H1 (cell line): Measurements from ENCODE around the gene MTX1. TPM values are rescaled to one million over a fixed set of nuclear protein-coding genes. Genes with fewer than 3 reads are reported as not detected.
A peak's percentile ranks its signal among the peaks of the same experiment; 100 is the strongest.

ENCODE experiments used
- CTCF ChIA-PET: fragments of 300-600 bp; sonication (Branson Sonifier 250); formaldehyde crosslinking; loops from one replicate; lab custom pipeline; 2021; ENCODE audit not compliant: partially characterized antibody; lab: Charles Lee
- POLR2A ChIA-PET: fragments of 300-600 bp; sonication (Branson Sonifier 250); formaldehyde crosslinking; loops from one replicate; lab custom pipeline; 2021; ENCODE audit warnings: inconsistent platforms; ENCODE audit not compliant: partially characterized antibody; lab: Charles Lee
- DNase-seq, 2 experiments: peaks; one replicate each; pipeline versions ENCODE4 v3.0.0 to v3.0.0-alpha.2; 2010 to 2022; ENCODE audit warnings: low spot score in 2 of 2, low read depth in 1 of 2, mixed read lengths in 1 of 2
- FAIRE-seq: peaks from 2 replicates; lab custom pipeline; 2011; peaks lifted over from hg19 to GRCh38; lab: Jason Lieb, UNC
- H2AFZ ChIP-seq: 2 replicates; pipeline ENCODE4 v1.8.1; 2012; ENCODE audit warnings: low read length, inconsistent platforms
- H2AK5ac ChIP-seq: 2 replicates; pipeline ENCODE4 v1.6.1; 2013; ENCODE audit warnings: low read depth, low read length
- H2BK120ac ChIP-seq: replicated peaks from 2 replicates; pipeline ENCODE3; 2013; ENCODE audit warnings: low read depth, low read length, inconsistent platforms
- H2BK12ac ChIP-seq: 2 replicates; pipeline ENCODE4 v1.6.1; 2013; ENCODE audit warnings: low read depth, low read length
- H2BK15ac ChIP-seq: 2 replicates; pipeline ENCODE4 v1.6.1; 2013; ENCODE audit warnings: low read length
- H2BK20ac ChIP-seq: 2 replicates; pipeline ENCODE4 v1.6.1; 2013; ENCODE audit warnings: low read length
- H2BK5ac ChIP-seq: 2 replicates; pipeline ENCODE4 v1.6.1; 2013; ENCODE audit warnings: low read depth, low read length
- H3K14ac ChIP-seq: 2 replicates; pipeline ENCODE4 v1.6.1; 2013; ENCODE audit warnings: inconsistent platforms; ENCODE audit not compliant: insufficient read length
- H3K18ac ChIP-seq: 2 replicates; pipeline ENCODE4 v1.6.1; 2013; ENCODE audit warnings: low read length; ENCODE audit errors: extremely low read depth
- H3K23ac ChIP-seq: 2 replicates; pipeline ENCODE4 v1.6.1; 2013; ENCODE audit warnings: inconsistent platforms; ENCODE audit not compliant: insufficient read length
- H3K23me2 ChIP-seq: 2 replicates; pipeline ENCODE4 v1.6.1; 2013; ENCODE audit warnings: low read depth, low read length
- H3K27ac ChIP-seq: 2 replicates; pipeline ENCODE4 v1.6.1; 2011; ENCODE audit warnings: low read depth, low read length, inconsistent platforms
- H3K27me3 ChIP-seq, 4 experiments: replicated peaks in 1 of 4; 1 replicate in 1 of 4; 2 replicates in 3 of 4; pipeline versions ENCODE4 v1.6.1 to v1.8.1; 2011 to 2013; ENCODE audit warnings: low read length in 3 of 4, mild to moderate bottlenecking in 3 of 4, inconsistent platforms in 2 of 4, mixed read lengths in 2 of 4, moderate library complexity in 1 of 4; ENCODE audit not compliant: control insufficient read depth in 3 of 4, insufficient read depth in 3 of 4; ENCODE audit errors: extremely low read depth in 1 of 4
- H3K36me3 ChIP-seq, 4 experiments: 2 replicates each; pipeline versions ENCODE4 v1.6.1 to v1.8.1; 2011 to 2013; ENCODE audit warnings: mild to moderate bottlenecking in 4 of 4, low read length in 3 of 4, moderate library complexity in 2 of 4, control low read depth in 1 of 4, inconsistent platforms in 1 of 4; ENCODE audit not compliant: insufficient read depth in 4 of 4, control insufficient read depth in 2 of 4
- H3K4ac ChIP-seq: replicated peaks from 2 replicates; pipeline ENCODE3; 2013; ENCODE audit warnings: low read length, low read depth, mixed read lengths, inconsistent platforms; ENCODE audit not compliant: insufficient read length
- H3K4me1 ChIP-seq, 4 experiments: replicated peaks in 1 of 4; 1 replicate in 1 of 4; 2 replicates in 3 of 4; pipeline versions ENCODE4 v1.6.1 to v1.8.1; 2011 to 2013; ENCODE audit warnings: low read length in 3 of 4, inconsistent platforms in 2 of 4, mixed read lengths in 1 of 4; ENCODE audit not compliant: insufficient read depth in 4 of 4, control insufficient read depth in 3 of 4
- H3K4me2 ChIP-seq, 2 experiments: 2 replicates each; pipeline versions ENCODE4 v1.6.1 to v1.8.1; 2011 to 2013; ENCODE audit warnings: low read depth in 2 of 2, low read length in 2 of 2, control low read depth in 1 of 2, inconsistent platforms in 1 of 2, mild to moderate bottlenecking in 1 of 2; ENCODE audit not compliant: insufficient read depth in 1 of 2
- H3K4me3 ChIP-seq, 4 experiments: fragments of 200-600, 300-600 bp in 1 of 4; sonication (generic), shearing (Covaris generic), sonication (Bioruptor Twin) in 1 of 4; 2 replicates each; pipeline versions ENCODE4 v1.5.1 to v1.8.1; 2011 to 2016; ENCODE audit warnings: low read length in 4 of 4, low read depth in 3 of 4, control low read depth in 2 of 4, inconsistent platforms in 2 of 4, mild to moderate bottlenecking in 2 of 4, mixed read lengths in 1 of 4, moderate library complexity in 1 of 4; ENCODE audit not compliant: insufficient read depth in 2 of 4; ENCODE audit errors: extremely low read depth in 1 of 4
- H3K56ac ChIP-seq: replicated peaks from 2 replicates; pipeline ENCODE3; 2013; ENCODE audit warnings: low read depth, mild to moderate bottlenecking, mixed read lengths, low read length, inconsistent platforms; ENCODE audit not compliant: insufficient read length
- H3K79me1 ChIP-seq: 2 replicates; pipeline ENCODE4 v1.6.1; 2013; ENCODE audit warnings: low read depth, low read length, control low read depth
- H3K79me2 ChIP-seq, 2 experiments: 2 replicates each; pipeline versions ENCODE4 v1.6.1 to v1.8.1; 2012 to 2013; ENCODE audit warnings: low read length in 2 of 2, mild to moderate bottlenecking in 2 of 2, inconsistent platforms in 1 of 2; ENCODE audit not compliant: insufficient read depth in 2 of 2, control insufficient read depth in 1 of 2
- H3K9ac ChIP-seq, 4 experiments: replicated peaks in 1 of 4; 1 replicate in 1 of 4; 2 replicates in 3 of 4; pipeline versions ENCODE4 v1.6.1 to v1.8.1; 2011 to 2013; ENCODE audit warnings: low read depth in 3 of 4, low read length in 3 of 4, control low read depth in 2 of 4, mild to moderate bottlenecking in 2 of 4, moderate library complexity in 2 of 4, inconsistent platforms in 1 of 4; ENCODE audit errors: extremely low read depth in 1 of 4
- H3K9me3 ChIP-seq, 2 experiments: 2 replicates each; pipeline versions ENCODE4 v1.6.1 to v1.8.1; 2012 to 2013; ENCODE audit warnings: mild to moderate bottlenecking in 2 of 2, moderate library complexity in 2 of 2, control low read depth in 1 of 2, inconsistent platforms in 1 of 2, low read depth in 1 of 2, low read length in 1 of 2, mixed read lengths in 1 of 2; ENCODE audit not compliant: insufficient read depth in 2 of 2
- H4K20me1 ChIP-seq, 2 experiments: replicated peaks in 1 of 2; 2 replicates each; pipeline versions ENCODE3 to v1.8.1; 2011 to 2013; ENCODE audit warnings: inconsistent platforms in 2 of 2, low read length in 2 of 2, mild to moderate bottlenecking in 1 of 2; ENCODE audit not compliant: insufficient read depth in 2 of 2, control insufficient read depth in 1 of 2
- H4K5ac ChIP-seq: 2 replicates; pipeline ENCODE4 v1.6.1; 2013; ENCODE audit warnings: low read length, low read depth, mixed read lengths, inconsistent platforms; ENCODE audit not compliant: insufficient read length
- H4K8ac ChIP-seq: 2 replicates; pipeline ENCODE4 v1.8.0; 2013; ENCODE audit warnings: mild to moderate bottlenecking, moderate library complexity, low read length, inconsistent platforms; ENCODE audit not compliant: insufficient read depth; ENCODE audit errors: extremely low read depth
- H4K91ac ChIP-seq: replicated peaks from 2 replicates; pipeline ENCODE3; 2013; ENCODE audit warnings: low read length, mixed read lengths, inconsistent platforms; ENCODE audit not compliant: insufficient read length
- EGR1 ChIP-seq: IDR thresholded peaks from 2 replicates; pipeline ENCODE4 v1.6.1; 2011; ENCODE audit warnings: low read depth, low read length, borderline replicate concordance
- POLR2A ChIP-seq, 2 experiments: IDR thresholded peaks; 1 replicate in 1 of 2; 2 replicates in 1 of 2; pipeline ENCODE4 v1.6.1; 2011; ENCODE audit warnings: low read depth in 2 of 2, low read length in 2 of 2, mild to moderate bottlenecking in 2 of 2; ENCODE audit errors: control extremely low read depth in 1 of 2
- RBBP5 ChIP-seq: IDR thresholded peaks from 2 replicates; pipeline ENCODE4 v1.7.1; 2012; ENCODE audit warnings: low read depth, mild to moderate bottlenecking, inconsistent platforms, low read length, moderate library complexity, borderline replicate concordance
- SIN3A ChIP-seq, 2 experiments: IDR thresholded peaks in 1 of 2; conservative IDR thresholded peaks in 1 of 2; 2 replicates each; pipeline ENCODE4 v1.6.1; 2011 to 2012; ENCODE audit warnings: low read length in 2 of 2, improper control_type of control experiment in 1 of 2, low read depth in 1 of 2, mild to moderate bottlenecking in 1 of 2
- TAF1 ChIP-seq: IDR thresholded peaks from 2 replicates; pipeline ENCODE4 v1.6.1; 2011; ENCODE audit warnings: mild to moderate bottlenecking, low read depth, low read length
- USF2 ChIP-seq: IDR thresholded peaks from 2 replicates; pipeline ENCODE4 v1.6.1; 2011; ENCODE audit warnings: low read length, improper control_type of control experiment
- WGBS, 2 experiments: shearing (Covaris generic) in 1 of 2; methylation state at CpG; one replicate each; pipeline versions ENCODE4 v1.1.6 to v1.1.7; 2013 to 2015; ENCODE audit warnings: low lambda C conversion rate in 2 of 2, mixed read lengths in 2 of 2, inconsistent platforms in 1 of 2, low coverage in 1 of 2, missing lambda C conversion rate in 1 of 2; ENCODE audit not compliant: insufficient replicate concordance in 2 of 2, insufficient coverage in 1 of 2, insufficient read length in 1 of 2; ENCODE audit errors: extremely low coverage in 1 of 2, missing lambda C conversion rate in 1 of 2; 5-methylcytosine and 5-hydroxymethylcytosine counted together
- polyA plus RNA-seq, 7 experiments: library from polyadenylated mRNA; depleted of rRNA in 3 of 7; stranded (reverse) in 5 of 7; unstranded in 2 of 7; fragments of >200 nt in 5 of 7; fragments of 200-250 nt in 2 of 7; gene quantifications; 1 replicate in 5 of 7; 2 replicates in 1 of 7; 4 replicates in 1 of 7; pipeline versions ENCODE4 v1.2.1 to v1.2.3, GENCODE V29; 2011 to 2013; ENCODE audit warnings: missing spikeins in 2 of 7, mixed read lengths in 2 of 7
- total RNA-seq: library from RNA; stranded (reverse); fragmentation: NEBNext Ultra II Directional; extraction: Animal tissue kit (Norgen Biotek cat#: 25700); gene quantifications from 2 replicates; pipeline ENCODE4 v1.2.1, GENCODE V29; 2021
- TF ChIP-seq, protein P1 (sequence below): IDR thresholded peaks from 2 replicates; pipeline ENCODE4 v1.6.1; 2012; ENCODE audit warnings: inconsistent platforms

Gene MTX1
- total and polyA plus RNA-seq, 2 of the 8 experiments (the other 6 are each of a cell fraction or from before 2014, with no cell fraction given): 47.9 to 131 TPM

- Histone ChIP-seq H3K56ac (peak overlapping the region; percentile 73), H3K23ac (no peak overlapping the region), H4K8ac (peak overlapping the region; percentile 68; the same call in 1 of the 2 replicates), H3K4me1 (peaks cover 0 to 14% (median 4%) of the 10 kb centered on the region in 4 experiments; a peak in 5 of 7 replicates), H3K14ac (no peak overlapping the region), H3K9me3 (no peaks in the 10 kb centered on the region), H2BK12ac (no peak overlapping the region), H3K4ac (no peak overlapping the region), H3K27ac (peak overlapping the region; percentile 65), H3K27me3 (peaks cover 0 to 2% (median 0%) of the 10 kb centered on the region in 4 experiments; a peak in 1 of 7 replicates), H3K79me2 (peaks cover 0 to 9% of the 10 kb centered on the region in 2 experiments; a peak in 1 of 4 replicates), H4K20me1 (peaks cover 0 to 2% of the 10 kb centered on the region in 2 experiments), H3K79me1 (no peaks in the 10 kb centered on the region), H3K36me3 (peaks cover 0 to 3% (median 0%) of the 10 kb centered on the region in 4 experiments; a peak in 1 of 8 replicates), H3K4me3 (peak overlapping the region; percentile 67 to 92 (median 82)), H2BK5ac (0 out of 2 replicates have a peak overlapping the region, but pooled peaks have one; percentile 11), H4K5ac (peak overlapping the region; percentile 50), H2AFZ (no peak overlapping the region), H4K91ac (peak overlapping the region; percentile 8), H2AK5ac (no peak overlapping the region), H3K9ac (peak overlapping the region; percentile 67 to 83 (median 76)), H3K4me2 (peak overlapping the region; percentile 67 to 73), H2BK15ac (no peak overlapping the region), H2BK120ac (no peak overlapping the region), H3K23me2 (0 out of 2 replicates have a peak, but pooled peaks cover 10% of the 10 kb centered on the region), H2BK20ac (no peak overlapping the region), H3K18ac (peak overlapping the region; percentile 65; the same call in 1 of the 2 replicates)
- no peak for FAIRE-seq
- 1% methylated on average over 19 of the region's 19 CpGs; no CpG with 5 or more reads in 1 of the 2 experiments for WGBS, 2 experiments
- ChIA-PET CTCF (interaction anchor here (0.6 to 7.2 kb wide), 15 partner anchors 19 to 1349 kb away, joined by 3 to 62 read pairs (median 3); partner anchors contain the start of genes MTX1 and THBS3), POLR2A (interaction anchor here (0.7 to 11.9 kb wide), 11 partner anchors 8 to 94 kb away, joined by 3 to 235 read pairs (median 5); partner anchors contain the start of genes MTX1, RUSC1 and THBS3)
- peak in 1 of 2 experiments; percentile 80 for DNase-seq
- TF ChIP-seq SIN3A (conservative IDR thresholded peaks at IDR 0.05 in 1 of 2, IDR thresholded peaks at IDR 0.05 in 1 of 2; ENCODE audit: low read depth in 1 of 2, low read length in 2 of 2) (peak in 1 of 2 experiments; percentile 73; a peak in 1 of 4 replicates), EGR1 (no peak), TAF1 (0 out of 2 replicates have a peak, but pooled peaks have one; percentile 7), USF2 (0 out of 2 replicates have a peak, but pooled peaks have one; percentile 12), POLR2A (IDR thresholded peaks at IDR 0.05; ENCODE audit: control extremely low read depth in 1 of 2, low read depth in 2 of 2, low read length in 2 of 2) (peak in 1 of 2 experiments; percentile 0; a peak in 1 of 3 replicates), RBBP5 (0 out of 2 replicates have a peak, but pooled peaks have one; percentile 28)
- TF ChIP-seq, protein P1, sequence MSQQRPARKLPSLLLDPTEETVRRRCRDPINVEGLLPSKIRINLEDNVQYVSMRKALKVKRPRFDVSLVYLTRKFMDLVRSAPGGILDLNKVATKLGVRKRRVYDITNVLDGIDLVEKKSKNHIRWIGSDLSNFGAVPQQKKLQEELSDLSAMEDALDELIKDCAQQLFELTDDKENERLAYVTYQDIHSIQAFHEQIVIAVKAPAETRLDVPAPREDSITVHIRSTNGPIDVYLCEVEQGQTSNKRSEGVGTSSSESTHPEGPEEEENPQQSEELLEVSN: peak; percentile 92
These were observed 18.4 kb downstream of the MTX1 start for GRCh38 chr1:155226910-155227260.
